SK-N-SH (cell line): ENCODE results near the gene XRRA1.

ENCODE experiments used
- CHD2 ChIP-seq: fragments of 150-350 bp; IDR thresholded peaks from 2 replicates; pipeline ENCODE4 v1.6.1; 2018; ENCODE audit warnings: low read length; ENCODE audit not compliant: partially characterized antibody
- CTCF ChIP-seq: fragments of 200-600 bp; sonication (generic); IDR thresholded peaks from 2 replicates; pipeline ENCODE4 v1.6.1; 2017; ENCODE audit warnings: antibody characterized with exemption, mild to moderate bottlenecking, moderate library complexity
- ELF1 ChIP-seq: IDR thresholded peaks from 2 replicates; pipeline ENCODE4 v1.4.0; 2012
- NFIC ChIP-seq: IDR thresholded peaks from 2 replicates; pipeline ENCODE4 v1.4.0; 2012; ENCODE audit warnings: borderline replicate concordance
- RAD21 ChIP-seq: IDR thresholded peaks from 2 replicates; pipeline ENCODE4 v1.6.1; 2012; ENCODE audit warnings: mild to moderate bottlenecking, low read length
- REST ChIP-seq: IDR thresholded peaks from 2 replicates; pipeline ENCODE4 v1.6.1; 2012; ENCODE audit warnings: mild to moderate bottlenecking, low read depth, low read length, moderate library complexity
- RFX5 ChIP-seq: IDR thresholded peaks from 2 replicates; pipeline ENCODE4 v1.6.1; 2012; ENCODE audit warnings: mild to moderate bottlenecking, improper control_type of control experiment, low read length
- RXRA ChIP-seq: IDR thresholded peaks from 2 replicates; pipeline ENCODE4 v1.4.0; 2012; ENCODE audit warnings: low read depth, mild to moderate bottlenecking, borderline replicate concordance
- SMC3 ChIP-seq: IDR thresholded peaks from 2 replicates; pipeline ENCODE4 v1.6.1; 2012; ENCODE audit warnings: low read depth, low read length, improper control_type of control experiment
- TCF12 ChIP-seq: IDR thresholded peaks from 2 replicates; pipeline ENCODE4 v1.4.0; 2012

DNA sequence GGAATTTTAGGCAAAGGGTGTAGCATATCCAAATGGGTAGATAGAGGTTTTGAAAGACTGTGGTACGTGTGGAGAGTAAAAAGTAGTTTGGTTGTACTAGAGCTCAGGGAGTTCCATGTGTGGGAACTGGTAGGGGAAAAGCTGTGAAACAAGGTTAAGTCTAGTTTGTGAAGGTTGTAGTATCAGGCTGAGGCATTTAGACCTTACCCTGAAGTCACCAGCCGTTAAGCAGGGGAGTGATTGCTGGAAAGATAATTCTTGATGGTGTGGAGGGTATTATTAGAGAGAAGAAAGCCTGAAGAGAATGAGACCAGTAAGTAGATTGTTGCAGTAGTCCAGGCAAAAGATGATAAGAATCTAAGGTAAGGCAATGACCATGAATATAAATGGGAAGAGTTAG is 132.2 kb downstream of the XRRA1 start:
- no peak for TF ChIP-seq CTCF
- TF ChIP-seq CHD2: no peak
- no peak for TF ChIP-seq ELF1
- no peak for TF ChIP-seq REST
- TF ChIP-seq RFX5: no peak
- no peak for TF ChIP-seq NFIC
- TF ChIP-seq SMC3: no peak
- no peak for TF ChIP-seq TCF12
- no peak for TF ChIP-seq RAD21
- no peak for TF ChIP-seq RXRA
